Endodermal cell (in vitro differentiated cells): ENCODE data around the gene TMEM236. TPM values are rescaled to one million over a fixed set of nuclear protein-coding genes. Genes with fewer than 3 reads are reported as not detected.

ENCODE experiments used
- DNase-seq: peaks from one replicate; pipeline ENCODE4 v3.0.0-alpha.2; 2017
- H3K27ac ChIP-seq: 2 replicates; pipeline ENCODE4 v1.5.1; 2013; ENCODE audit warnings: mild to moderate bottlenecking, low read depth, low read length, moderate library complexity
- H3K27me3 ChIP-seq: 2 replicates; pipeline ENCODE4 v1.6.1; 2013; ENCODE audit warnings: mild to moderate bottlenecking, low read length, moderate library complexity; ENCODE audit not compliant: insufficient read depth, control insufficient read depth, poor library complexity, severe bottlenecking
- H3K36me3 ChIP-seq: 2 replicates; pipeline ENCODE4 v1.7.0; 2013; ENCODE audit warnings: mild to moderate bottlenecking, low read length, moderate library complexity; ENCODE audit not compliant: control insufficient read depth, insufficient read depth
- H3K4me1 ChIP-seq: one replicate; pipeline ENCODE4 v1.7.0; 2013; ENCODE audit warnings: low read length; ENCODE audit not compliant: control insufficient read depth, insufficient read depth
- H3K4me3 ChIP-seq: 2 replicates; pipeline ENCODE4 v1.5.1; 2013; ENCODE audit warnings: mild to moderate bottlenecking, low read length, moderate library complexity
- H3K9ac ChIP-seq: 2 replicates; pipeline ENCODE4 v1.6.1; 2013; ENCODE audit warnings: mild to moderate bottlenecking, low read length, moderate library complexity; ENCODE audit not compliant: poor library complexity, severe bottlenecking; ENCODE audit errors: extremely low read depth
- H3K9me3 ChIP-seq: 2 replicates; pipeline ENCODE4 v1.6.1; 2013; ENCODE audit warnings: mild to moderate bottlenecking, low read length, moderate library complexity; ENCODE audit not compliant: control insufficient read depth
- H3K27ac Mint-ChIP-seq: 2 replicates; pipeline ENCODE4 v1.8.0; 2020; ENCODE audit warnings: mixed read lengths
- H3K27me3 Mint-ChIP-seq: 2 replicates; pipeline ENCODE4 v1.8.0; 2021; ENCODE audit warnings: mild to moderate bottlenecking, mixed read lengths; ENCODE audit not compliant: insufficient read depth
- H3K36me3 Mint-ChIP-seq: 2 replicates; pipeline ENCODE4 v1.8.0; 2020; ENCODE audit warnings: low read depth, mixed read lengths
- H3K4me1 Mint-ChIP-seq: 2 replicates; pipeline ENCODE4 v1.8.0; 2020; ENCODE audit warnings: mixed read lengths
- H3K4me3 Mint-ChIP-seq: 2 replicates; pipeline ENCODE4 v1.8.0; 2020; ENCODE audit warnings: mild to moderate bottlenecking, moderate library complexity, mixed read lengths
- H3K9me3 Mint-ChIP-seq: 2 replicates; pipeline ENCODE4 v1.8.0; 2020; ENCODE audit warnings: mild to moderate bottlenecking, mixed read lengths
- WGBS, 2 experiments: methylation state at CpG; one replicate each; pipeline versions ENCODE4 v1.1.5 to v1.1.7; 2013; ENCODE audit warnings: missing lambda C conversion rate in 2 of 2, mixed read lengths in 1 of 2; ENCODE audit not compliant: insufficient coverage in 1 of 2, insufficient read length in 1 of 2; 5-methylcytosine and 5-hydroxymethylcytosine counted together
- total RNA-seq, 2 donors: library from RNA; stranded (reverse); fragmentation: NEBNext Ultra II Directional in 1 of 2; extraction: Animal tissue kit (Norgen Biotek cat#: 25700) in 1 of 2; gene quantifications; 2 replicates in 1 of 2; 3 replicates in 1 of 2; pipeline ENCODE4 v1.2.1, GENCODE V29; 2021
- TF ChIP-seq, protein P1 (sequence below): fragments of 200-600 bp; sonication (generic); conservative IDR thresholded peaks from 2 replicates; pipeline ENCODE4 v1.5.0; 2021; ENCODE audit warnings: antibody characterized with exemption, mild to moderate bottlenecking

The TMEM236 gene
- total RNA-seq, 2 donors from 2014 or later, result 0.04 TPM; not detected in 1

DNA sequence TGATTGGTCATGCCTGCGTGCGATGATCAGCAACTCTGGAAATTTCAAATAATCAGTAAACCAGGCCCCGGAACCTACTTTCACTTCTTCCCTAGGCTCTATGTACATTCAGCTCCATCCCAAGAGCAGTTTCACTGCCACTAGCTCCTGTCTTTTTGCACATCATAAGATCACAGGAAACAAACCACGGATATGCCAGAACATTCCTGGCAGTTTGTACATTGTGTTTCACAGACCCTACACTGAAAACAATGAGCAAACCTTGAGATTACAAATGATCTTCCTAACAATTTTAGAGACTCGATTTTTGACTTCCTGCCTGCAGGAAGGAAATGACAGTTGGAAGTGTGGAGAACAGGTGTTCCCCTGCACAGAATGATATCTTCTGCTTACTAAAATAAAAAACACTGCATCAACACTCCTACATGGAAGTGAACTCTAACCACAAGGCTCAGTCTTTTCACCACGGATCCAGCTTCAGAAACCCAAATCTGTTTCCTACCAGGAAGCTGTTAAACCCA, 7.6 kb upstream of the TMEM236 start:
- Histone ChIP-seq H3K36me3 (no peaks in the 10 kb centered on the region), H3K9ac (no peak overlapping the region), H3K9me3 (no peaks in the 10 kb centered on the region), H3K4me1 (no peaks in the 10 kb centered on the region), H3K27me3 (no peaks in the 10 kb centered on the region), H3K4me3 (no peak overlapping the region), H3K27ac (no peak overlapping the region)
- 87 to 91% methylated on average over 6 of the region's 6 CpGs for WGBS, 2 experiments
- no peaks in the 10 kb centered on the region for H3K27me3 Mint-ChIP-seq
- no peak overlapping the region for H3K4me3 Mint-ChIP-seq
- TF ChIP-seq, protein P1, sequence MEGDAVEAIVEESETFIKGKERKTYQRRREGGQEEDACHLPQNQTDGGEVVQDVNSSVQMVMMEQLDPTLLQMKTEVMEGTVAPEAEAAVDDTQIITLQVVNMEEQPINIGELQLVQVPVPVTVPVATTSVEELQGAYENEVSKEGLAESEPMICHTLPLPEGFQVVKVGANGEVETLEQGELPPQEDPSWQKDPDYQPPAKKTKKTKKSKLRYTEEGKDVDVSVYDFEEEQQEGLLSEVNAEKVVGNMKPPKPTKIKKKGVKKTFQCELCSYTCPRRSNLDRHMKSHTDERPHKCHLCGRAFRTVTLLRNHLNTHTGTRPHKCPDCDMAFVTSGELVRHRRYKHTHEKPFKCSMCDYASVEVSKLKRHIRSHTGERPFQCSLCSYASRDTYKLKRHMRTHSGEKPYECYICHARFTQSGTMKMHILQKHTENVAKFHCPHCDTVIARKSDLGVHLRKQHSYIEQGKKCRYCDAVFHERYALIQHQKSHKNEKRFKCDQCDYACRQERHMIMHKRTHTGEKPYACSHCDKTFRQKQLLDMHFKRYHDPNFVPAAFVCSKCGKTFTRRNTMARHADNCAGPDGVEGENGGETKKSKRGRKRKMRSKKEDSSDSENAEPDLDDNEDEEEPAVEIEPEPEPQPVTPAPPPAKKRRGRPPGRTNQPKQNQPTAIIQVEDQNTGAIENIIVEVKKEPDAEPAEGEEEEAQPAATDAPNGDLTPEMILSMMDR, result no peak
- H3K9me3 Mint-ChIP-seq, result no peaks in the 10 kb centered on the region
- H3K4me1 Mint-ChIP-seq, result no peaks in the 10 kb centered on the region
- no peak overlapping the region for H3K27ac Mint-ChIP-seq
- DNase-seq, result no peak
- no peaks in the 10 kb centered on the region for H3K36me3 Mint-ChIP-seq

DNA sequence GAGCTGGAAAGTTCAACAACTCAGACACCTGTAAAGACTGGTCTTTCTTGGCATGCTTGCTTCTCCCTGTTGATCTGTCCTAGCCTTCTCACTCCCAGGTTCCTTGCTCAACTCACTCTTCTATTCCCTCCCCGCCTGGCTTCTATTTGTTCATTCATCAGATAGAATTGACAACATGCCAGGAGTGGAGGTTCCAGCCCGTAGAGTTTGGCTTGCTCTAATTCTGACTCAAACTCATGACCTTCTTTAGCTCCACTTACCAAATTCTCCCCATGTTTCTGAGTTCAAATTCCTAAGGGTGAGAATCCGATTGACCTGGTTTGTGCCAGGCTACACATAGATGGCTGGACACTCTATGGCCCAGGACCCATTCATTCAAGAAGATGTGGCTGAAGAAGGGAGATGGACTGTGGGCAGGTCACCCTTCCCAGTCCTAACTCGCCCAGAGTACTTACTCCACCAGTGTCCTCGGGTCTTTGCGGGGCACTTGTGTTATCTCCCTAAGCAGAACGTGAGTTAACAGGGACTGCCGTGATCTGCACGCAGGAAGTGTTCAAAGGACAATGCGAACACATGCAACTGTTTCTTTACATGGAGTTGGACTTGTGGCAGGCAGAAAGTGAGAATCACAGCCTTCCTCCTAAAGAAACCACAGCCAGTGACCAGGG, 4.0 kb upstream of the TMEM236 start:
- Histone ChIP-seq H3K27me3 (no peaks in the 10 kb centered on the region), H3K9me3 (no peaks in the 10 kb centered on the region), H3K36me3 (no peaks in the 10 kb centered on the region), H3K9ac (no peak overlapping the region), H3K4me1 (no peaks in the 10 kb centered on the region), H3K27ac (no peak overlapping the region), H3K4me3 (no peak overlapping the region)
- DNase-seq, result no peak
- H3K27ac Mint-ChIP-seq, result no peak overlapping the region
- H3K27me3 Mint-ChIP-seq, result no peaks in the 10 kb centered on the region
- no peak overlapping the region for H3K4me3 Mint-ChIP-seq
- TF ChIP-seq, protein P1, result no peak
- H3K4me1 Mint-ChIP-seq, result no peaks in the 10 kb centered on the region
- WGBS, 2 experiments, result 93 to 100% methylated on average over 7 to 10 of the region's 10 CpGs
- H3K9me3 Mint-ChIP-seq, result no peaks in the 10 kb centered on the region
- H3K36me3 Mint-ChIP-seq, result no peaks in the 10 kb centered on the region

DNA sequence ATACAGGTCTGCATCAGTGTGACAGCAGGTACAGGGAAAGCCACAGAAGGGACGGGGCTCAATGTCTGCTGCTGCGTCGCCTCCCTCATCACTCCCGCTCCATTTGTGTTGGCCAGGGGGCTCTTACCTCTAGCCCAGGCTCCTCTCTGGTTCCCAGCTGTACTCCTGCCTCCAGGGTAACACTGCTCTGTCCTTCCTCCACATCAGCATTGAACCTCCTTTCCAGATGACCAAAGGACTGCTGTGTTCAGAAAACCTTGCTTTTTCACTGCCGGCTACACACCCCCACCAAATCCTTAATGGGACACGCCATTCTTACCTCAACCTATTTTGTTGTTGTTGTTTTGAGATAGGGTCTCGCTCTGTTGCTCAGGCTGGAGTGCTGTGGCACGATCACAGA, 2.1 kb upstream of the TMEM236 start:
- WGBS, 2 experiments, result 81 to 96% methylated on average over 6 to 8 of the region's 8 CpGs
- no peak overlapping the region for H3K27ac Mint-ChIP-seq
- H3K27ac ChIP-seq, result no peak overlapping the region
- H3K4me3 ChIP-seq, result no peak overlapping the region
- TF ChIP-seq, protein P1, result no peak
- DNase-seq, result no peak
- no peaks in the 10 kb centered on the region for H3K4me1 Mint-ChIP-seq
- H3K27me3 Mint-ChIP-seq, result no peaks in the 10 kb centered on the region
- no peaks in the 10 kb centered on the region for H3K9me3 ChIP-seq
- H3K9ac ChIP-seq, result no peak overlapping the region
- H3K36me3 Mint-ChIP-seq, result no peaks in the 10 kb centered on the region
- no peak overlapping the region for H3K4me3 Mint-ChIP-seq
- no peaks in the 10 kb centered on the region for H3K36me3 ChIP-seq
- no peaks in the 10 kb centered on the region for H3K9me3 Mint-ChIP-seq
- H3K27me3 ChIP-seq, result no peaks in the 10 kb centered on the region
- no peaks in the 10 kb centered on the region for H3K4me1 ChIP-seq
